Calu3 (cell line): Measurements from ENCODE around the gene TBC1D2. TPM values are rescaled to one million over a fixed set of nuclear protein-coding genes. Genes with fewer than 3 reads are reported as not detected.

Source experiments
- BruUV-seq: library from RNA; stranded (reverse); fragments of 400-500 nt; replicated peaks from 2 replicates; lab custom pipeline; 2021; lab: Mats Ljungman, UMichigan
- CTCF ChIA-PET: fragments of 300-600 bp; sonication (Branson Sonifier 250); formaldehyde crosslinking; loops from one replicate; lab custom pipeline; 2022; ENCODE audit warnings: antibody characterized with exemption; lab: Charles Lee
- DNase-seq: peaks from one replicate; pipeline ENCODE4 v3.0.0; 2022
- H3K27ac Mint-ChIP-seq: one replicate; pipeline ENCODE4 v1.8.0; 2022; ENCODE audit warnings: mixed read lengths; ENCODE audit not compliant: unreplicated experiment
- H3K27me3 Mint-ChIP-seq: one replicate; pipeline ENCODE4 v1.8.0; 2022; ENCODE audit warnings: mixed read lengths; ENCODE audit not compliant: unreplicated experiment
- H3K36me3 Mint-ChIP-seq: one replicate; pipeline ENCODE4 v1.8.0; 2022; ENCODE audit warnings: mild to moderate bottlenecking, moderate library complexity, mixed read lengths; ENCODE audit not compliant: insufficient read depth, unreplicated experiment
- H3K4me1 Mint-ChIP-seq: one replicate; pipeline ENCODE4 v1.8.0; 2022; ENCODE audit warnings: mild to moderate bottlenecking, low read depth, mixed read lengths; ENCODE audit not compliant: unreplicated experiment
- H3K4me3 Mint-ChIP-seq: one replicate; pipeline ENCODE4 v1.8.0; 2022; ENCODE audit warnings: mild to moderate bottlenecking, low read depth, moderate library complexity, mixed read lengths; ENCODE audit not compliant: unreplicated experiment
- H3K9me3 Mint-ChIP-seq: one replicate; pipeline ENCODE4 v1.8.0; 2022; ENCODE audit warnings: low read depth, mixed read lengths; ENCODE audit not compliant: unreplicated experiment
- intact Hi-C: fragments of 100-400 bp; cut with micrococcal nuclease; formaldehyde crosslinking; loops from one replicate; pipeline ENCODE4 v1.10.0; 2022; ENCODE audit not compliant: unreplicated experiment
- total RNA-seq: library from RNA; stranded (reverse); gene quantifications from 2 replicates; pipeline ENCODE4 v1.2.3, GENCODE V29; 2022
- TF ChIP-seq, protein P1 (sequence below): fragments of 200-600 bp; IDR thresholded peaks from one replicate; pipeline ENCODE4 v1.8.0; 2022; ENCODE audit warnings: antibody characterized with exemption; ENCODE audit not compliant: unreplicated experiment

Gene TBC1D2
- total RNA-seq, 1 experiment from 2014 or later, result 8.3 TPM

DNA sequence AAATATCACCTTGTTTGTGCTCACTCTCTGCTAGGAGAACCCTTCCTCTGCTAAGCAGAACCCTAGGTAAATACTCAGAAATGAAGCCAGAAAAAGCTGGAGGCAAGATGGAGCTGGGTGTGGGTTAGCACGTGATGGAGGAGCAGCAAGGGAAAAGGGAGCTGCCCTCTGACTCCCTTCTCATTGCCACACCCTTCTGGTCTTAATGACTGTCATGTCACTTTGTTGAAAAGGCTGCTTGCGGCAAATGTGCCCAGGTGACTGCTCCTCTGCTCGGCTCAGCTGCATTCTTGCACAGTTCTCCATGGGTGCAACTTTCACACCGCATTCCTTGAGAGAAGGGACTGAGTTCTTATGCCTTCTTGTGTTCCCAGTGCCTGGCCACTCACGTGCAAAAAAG is 36.4 kb upstream of the TBC1D2 start:
- TF ChIP-seq, protein P1, sequence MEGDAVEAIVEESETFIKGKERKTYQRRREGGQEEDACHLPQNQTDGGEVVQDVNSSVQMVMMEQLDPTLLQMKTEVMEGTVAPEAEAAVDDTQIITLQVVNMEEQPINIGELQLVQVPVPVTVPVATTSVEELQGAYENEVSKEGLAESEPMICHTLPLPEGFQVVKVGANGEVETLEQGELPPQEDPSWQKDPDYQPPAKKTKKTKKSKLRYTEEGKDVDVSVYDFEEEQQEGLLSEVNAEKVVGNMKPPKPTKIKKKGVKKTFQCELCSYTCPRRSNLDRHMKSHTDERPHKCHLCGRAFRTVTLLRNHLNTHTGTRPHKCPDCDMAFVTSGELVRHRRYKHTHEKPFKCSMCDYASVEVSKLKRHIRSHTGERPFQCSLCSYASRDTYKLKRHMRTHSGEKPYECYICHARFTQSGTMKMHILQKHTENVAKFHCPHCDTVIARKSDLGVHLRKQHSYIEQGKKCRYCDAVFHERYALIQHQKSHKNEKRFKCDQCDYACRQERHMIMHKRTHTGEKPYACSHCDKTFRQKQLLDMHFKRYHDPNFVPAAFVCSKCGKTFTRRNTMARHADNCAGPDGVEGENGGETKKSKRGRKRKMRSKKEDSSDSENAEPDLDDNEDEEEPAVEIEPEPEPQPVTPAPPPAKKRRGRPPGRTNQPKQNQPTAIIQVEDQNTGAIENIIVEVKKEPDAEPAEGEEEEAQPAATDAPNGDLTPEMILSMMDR, result no peak
- Mint-ChIP-seq H3K4me3 (no peak overlapping the region), H3K36me3 (no peaks in the 10 kb centered on the region), H3K4me1 (no peaks in the 10 kb centered on the region), H3K27me3 (peaks cover 21% of the 10 kb centered on the region), H3K27ac (no peak overlapping the region), H3K9me3 (no peaks in the 10 kb centered on the region)
- BruUV-seq, result no TSS peak
- DNase-seq, result no peak
- intact Hi-C loops, result no loop called here
- CTCF ChIA-PET, result interaction anchor here (1.1 kb wide), 1 partner anchor 42 kb away, joined by 3 read pairs; no protein-coding TSS in a partner anchor

GRCh38 chr9:98290411-98290810 is 35.0 kb upstream of the TBC1D2 start:
- Mint-ChIP-seq H3K9me3 (no peaks in the 10 kb centered on the region), H3K4me3 (no peak overlapping the region), H3K27ac (no peak overlapping the region), H3K4me1 (no peaks in the 10 kb centered on the region), H3K27me3 (peaks cover 21% of the 10 kb centered on the region), H3K36me3 (no peaks in the 10 kb centered on the region)
- DNase-seq, result no peak
- intact Hi-C loops, result no loop called here
- TF ChIP-seq, protein P1, result no peak
- CTCF ChIA-PET, result interaction anchor here (0.7 kb wide), 1 partner anchor 315 kb away, joined by 3 read pairs; no protein-coding TSS in a partner anchor
- no TSS peak for BruUV-seq

DNA sequence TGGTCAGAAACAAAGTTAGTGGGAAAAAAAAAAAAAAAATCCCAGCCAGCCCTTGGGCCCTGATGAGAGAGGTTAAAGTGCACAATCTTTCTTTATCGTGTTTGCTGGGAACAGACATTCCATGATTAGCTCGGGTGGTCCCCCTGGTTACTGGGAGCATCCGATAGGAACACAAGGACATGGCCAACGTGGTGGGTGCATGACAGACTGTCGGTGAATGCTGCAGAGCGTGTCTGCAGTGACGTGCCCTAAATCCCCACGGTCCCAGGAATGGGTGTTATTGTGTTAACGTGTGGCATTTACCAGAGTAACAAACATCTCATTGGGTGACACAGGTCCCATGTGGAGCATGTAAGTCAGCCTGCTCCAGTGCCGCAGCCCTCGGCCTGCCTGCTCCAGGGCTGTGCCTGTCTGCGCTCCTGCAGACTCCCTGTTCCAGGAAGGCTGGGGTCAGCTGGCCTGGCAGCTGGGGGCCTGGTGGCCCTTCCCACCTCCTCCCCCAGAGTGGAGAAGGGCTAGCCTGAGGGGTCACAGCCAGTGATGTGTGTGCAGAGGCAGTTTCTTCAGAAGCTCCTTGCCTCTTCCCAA is 34.3 kb upstream of the TBC1D2 start:
- H3K9me3 Mint-ChIP-seq, result no peaks in the 10 kb centered on the region
- CTCF ChIA-PET, result no interaction called here

GRCh38 chr9:98288881-98289280 is 33.4 kb upstream of the TBC1D2 start:
- DNase-seq, result peak; percentile 3
- no TSS peak for BruUV-seq
- peaks cover 22% of the 10 kb centered on the region for H3K27me3 Mint-ChIP-seq
- intact Hi-C loops, result no loop called here
- no peak overlapping the region for H3K4me3 Mint-ChIP-seq
- H3K27ac Mint-ChIP-seq, result no peak overlapping the region
- H3K4me1 Mint-ChIP-seq, result no peaks in the 10 kb centered on the region
- H3K9me3 Mint-ChIP-seq, result no peaks in the 10 kb centered on the region
- CTCF ChIA-PET, result interaction anchor here (0.6 kb wide), 1 partner anchor 278 kb away, joined by 5 read pairs; no protein-coding TSS in a partner anchor
- H3K36me3 Mint-ChIP-seq, result no peaks in the 10 kb centered on the region
- TF ChIP-seq, protein P1, result no peak

More for the DNA sequence above, 34.3 kb upstream of the TBC1D2 start:
- intact Hi-C loops, result no loop called here
- H3K4me3 Mint-ChIP-seq, result no peak overlapping the region
- no TSS peak for BruUV-seq
- H3K27ac Mint-ChIP-seq, result no peak overlapping the region
- TF ChIP-seq, protein P1, result no peak
- no peak for DNase-seq
- no peaks in the 10 kb centered on the region for H3K36me3 Mint-ChIP-seq
- H3K27me3 Mint-ChIP-seq, result peaks cover 21% of the 10 kb centered on the region
- H3K4me1 Mint-ChIP-seq, result no peaks in the 10 kb centered on the region
